GM18520 (cell line): Measurements from ENCODE around the gene KATNAL1.
"Not testable (repeated sequence)": the region's sequence is repeated elsewhere in the genome, so short reads cannot be mapped to it uniquely, and the experiment has no call there.

ENCODE experiments used
- ATAC-seq: cut with Tn5 transposase; IDR thresholded peaks from one replicate; pipeline ENCODE4 v1.9.1; 2021; ENCODE audit not compliant: unreplicated experiment

The KATNAL1 gene

GRCh38 chr13:30295116-30295515 lies 12.2 kb downstream of the KATNAL1 start:
- ATAC-seq: no peak

- no peak for ATAC-seq
These were observed 13.3 kb downstream of the KATNAL1 start for GRCh38 chr13:30294004-30294403.

GRCh38 chr13:30292325-30292724 lies 15.0 kb downstream of the KATNAL1 start:
- ATAC-seq: no peak

- ATAC-seq: no peak
These were observed 16.4 kb downstream of the KATNAL1 start for GRCh38 chr13:30290812-30291436.

- no peak for ATAC-seq
These were observed 17.8 kb downstream of the KATNAL1 start for GRCh38 chr13:30289533-30289932.

- not testable (repeated sequence) for ATAC-seq
These were observed 21.3 kb downstream of the KATNAL1 start for GRCh38 chr13:30286059-30286458.

GRCh38 chr13:30276178-30276577 lies 31.2 kb downstream of the KATNAL1 start:
- ATAC-seq: no peak

GRCh38 chr13:30274083-30274482 lies 33.3 kb downstream of the KATNAL1 start:
- no peak for ATAC-seq

- not testable (repeated sequence) for ATAC-seq
These were observed 37.3 kb downstream of the KATNAL1 start for GRCh38 chr13:30270035-30270434.

- ATAC-seq: no peak
These were observed 38.7 kb downstream of the KATNAL1 start for GRCh38 chr13:30268673-30269072.

GRCh38 chr13:30266756-30267155 lies 40.6 kb downstream of the KATNAL1 start:
- ATAC-seq: no peak

- ATAC-seq: not testable (repeated sequence)
These were observed 48.1 kb downstream of the KATNAL1 start for GRCh38 chr13:30259149-30259733.

- ATAC-seq: no peak
These were observed 49.8 kb downstream of the KATNAL1 start for GRCh38 chr13:30257468-30258099.

GRCh38 chr13:30256713-30257467 lies 50.5 kb downstream of the KATNAL1 start:
- ATAC-seq: no peak

- ATAC-seq: no peak
These were observed 51.7 kb downstream of the KATNAL1 start for GRCh38 chr13:30255696-30256095.

GRCh38 chr13:30253830-30254229 lies 53.5 kb downstream of the KATNAL1 start:
- no peak for ATAC-seq

GRCh38 chr13:30247406-30247805 lies 59.9 kb downstream of the KATNAL1 start:
- no peak for ATAC-seq

GRCh38 chr13:30241532-30241931 lies 65.8 kb downstream of the KATNAL1 start:
- ATAC-seq: no peak

GRCh38 chr13:30240608-30241007 lies 66.7 kb downstream of the KATNAL1 start:
- ATAC-seq: no peak

- ATAC-seq: no peak
These were observed 72.1 kb downstream of the KATNAL1 start for GRCh38 chr13:30235216-30235615.

- ATAC-seq: no peak
These were observed 72.7 kb downstream of the KATNAL1 start for GRCh38 chr13:30234619-30235162.
